Neural cell (in vitro differentiated cells): ENCODE data around the gene BABAM2.

Source experiments
- CTCF ChIP-seq: fragments of 450-650 bp; IDR thresholded peaks from 2 replicates; pipeline ENCODE4 v1.5.1; 2014; ENCODE audit warnings: antibody characterized with exemption, mild to moderate bottlenecking, moderate library complexity; ENCODE audit not compliant: poor library complexity, severe bottlenecking
- EP300 ChIP-seq: fragments of 450-650 bp; conservative IDR thresholded peaks from 2 replicates; pipeline ENCODE4 v1.6.1; 2014; ENCODE audit warnings: antibody characterized with exemption, mild to moderate bottlenecking, moderate library complexity; ENCODE audit not compliant: poor library complexity, severe bottlenecking
- EZH2 ChIP-seq: fragments of 200-600, 300-800 bp; shearing (Covaris generic), sonication (generic); IDR thresholded peaks from 2 replicates; pipeline ENCODE4 v1.6.1; 2014; ENCODE audit warnings: antibody characterized with exemption, low read length, borderline replicate concordance, mild to moderate bottlenecking; ENCODE audit not compliant: insufficient read depth, poor library complexity, severe bottlenecking
- MXI1 ChIP-seq: fragments of 450-650 bp; conservative IDR thresholded peaks from 2 replicates; pipeline ENCODE4 v1.6.1; 2014; ENCODE audit warnings: antibody characterized with exemption, mild to moderate bottlenecking; ENCODE audit not compliant: poor library complexity, severe bottlenecking
- POLR2AphosphoS5 ChIP-seq: IDR thresholded peaks from 2 replicates; pipeline ENCODE4 v1.6.1; 2012
- RAD21 ChIP-seq: fragments of 450-650 bp; conservative IDR thresholded peaks from 2 replicates; pipeline ENCODE4 v1.6.1; 2014; ENCODE audit warnings: antibody characterized with exemption, mild to moderate bottlenecking, moderate library complexity
- SMC3 ChIP-seq: fragments of 450-650 bp; conservative IDR thresholded peaks from 2 replicates; pipeline ENCODE4 v1.6.1; 2014; ENCODE audit warnings: antibody characterized with exemption, mild to moderate bottlenecking, moderate library complexity; ENCODE audit not compliant: poor library complexity
- TAF1 ChIP-seq: IDR thresholded peaks from 2 replicates; pipeline ENCODE4 v1.6.1; 2012; ENCODE audit warnings: low read depth
- TF ChIP-seq, protein P1 (sequence below): IDR thresholded peaks from 2 replicates; pipeline ENCODE4 v1.6.1; 2012; ENCODE audit warnings: borderline replicate concordance

- TF ChIP-seq POLR2AphosphoS5 (no peak), CTCF (no peak), EZH2 (no peak), EP300 (no peak), TAF1 (no peak), SMC3 (no peak), MXI1 (no peak), RAD21 (no peak)
- TF ChIP-seq, protein P1, sequence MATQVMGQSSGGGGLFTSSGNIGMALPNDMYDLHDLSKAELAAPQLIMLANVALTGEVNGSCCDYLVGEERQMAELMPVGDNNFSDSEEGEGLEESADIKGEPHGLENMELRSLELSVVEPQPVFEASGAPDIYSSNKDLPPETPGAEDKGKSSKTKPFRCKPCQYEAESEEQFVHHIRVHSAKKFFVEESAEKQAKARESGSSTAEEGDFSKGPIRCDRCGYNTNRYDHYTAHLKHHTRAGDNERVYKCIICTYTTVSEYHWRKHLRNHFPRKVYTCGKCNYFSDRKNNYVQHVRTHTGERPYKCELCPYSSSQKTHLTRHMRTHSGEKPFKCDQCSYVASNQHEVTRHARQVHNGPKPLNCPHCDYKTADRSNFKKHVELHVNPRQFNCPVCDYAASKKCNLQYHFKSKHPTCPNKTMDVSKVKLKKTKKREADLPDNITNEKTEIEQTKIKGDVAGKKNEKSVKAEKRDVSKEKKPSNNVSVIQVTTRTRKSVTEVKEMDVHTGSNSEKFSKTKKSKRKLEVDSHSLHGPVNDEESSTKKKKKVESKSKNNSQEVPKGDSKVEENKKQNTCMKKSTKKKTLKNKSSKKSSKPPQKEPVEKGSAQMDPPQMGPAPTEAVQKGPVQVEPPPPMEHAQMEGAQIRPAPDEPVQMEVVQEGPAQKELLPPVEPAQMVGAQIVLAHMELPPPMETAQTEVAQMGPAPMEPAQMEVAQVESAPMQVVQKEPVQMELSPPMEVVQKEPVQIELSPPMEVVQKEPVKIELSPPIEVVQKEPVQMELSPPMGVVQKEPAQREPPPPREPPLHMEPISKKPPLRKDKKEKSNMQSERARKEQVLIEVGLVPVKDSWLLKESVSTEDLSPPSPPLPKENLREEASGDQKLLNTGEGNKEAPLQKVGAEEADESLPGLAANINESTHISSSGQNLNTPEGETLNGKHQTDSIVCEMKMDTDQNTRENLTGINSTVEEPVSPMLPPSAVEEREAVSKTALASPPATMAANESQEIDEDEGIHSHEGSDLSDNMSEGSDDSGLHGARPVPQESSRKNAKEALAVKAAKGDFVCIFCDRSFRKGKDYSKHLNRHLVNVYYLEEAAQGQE: no peak
These were observed 36.2 kb upstream of the BABAM2 start for GRCh38 chr2:27854229-27854862.
